Loucy (cell line): ENCODE measurements around the gene SPIN1.

Experiments
- H2AFZ ChIP-seq: fragments of 200-600 bp; sonication (generic); 2 replicates; pipeline ENCODE4 v1.6.0; 2016; ENCODE audit warnings: antibody characterized with exemption, mild to moderate bottlenecking, low read length, moderate library complexity
- H3F3A ChIP-seq: fragments of 200-600 bp; 2 replicates; pipeline ENCODE4 v1.6.0; 2016; ENCODE audit warnings: antibody characterized with exemption, low read depth, mild to moderate bottlenecking
- H3K27me3 ChIP-seq: fragments of 200-600 bp; sonication (generic); 2 replicates; pipeline ENCODE4 v1.6.1; 2014; ENCODE audit warnings: low read length, mild to moderate bottlenecking; ENCODE audit not compliant: insufficient read depth, poor library complexity, severe bottlenecking
- H3K36me3 ChIP-seq: fragments of 200-600 bp; sonication (generic); 2 replicates; pipeline ENCODE4 v1.6.1; 2016; ENCODE audit warnings: low read length; ENCODE audit not compliant: insufficient read depth
- H3K4me1 ChIP-seq: fragments of 200-600 bp; sonication (generic); 2 replicates; pipeline ENCODE4 v1.5.1; 2014; ENCODE audit warnings: low read length, mild to moderate bottlenecking; ENCODE audit not compliant: insufficient read depth, poor library complexity, severe bottlenecking
- H3K4me2 ChIP-seq: fragments of 200-600 bp; sonication (generic); 2 replicates; pipeline ENCODE4 v1.6.0; 2014; ENCODE audit warnings: antibody characterized with exemption, low read length, low read depth, mild to moderate bottlenecking; ENCODE audit not compliant: poor library complexity, severe bottlenecking
- H3K4me3 ChIP-seq: fragments of 200-600 bp; sonication (generic); 2 replicates; pipeline ENCODE4 v1.5.1; 2014; ENCODE audit warnings: low read length, mild to moderate bottlenecking, mixed read lengths; ENCODE audit not compliant: poor library complexity, severe bottlenecking
- H3K79me2 ChIP-seq: fragments of 200-600 bp; sonication (generic); 2 replicates; pipeline ENCODE4 v1.6.1; 2014; ENCODE audit warnings: low read length; ENCODE audit not compliant: insufficient read depth
- H3K9ac ChIP-seq: fragments of 200-600 bp; sonication (generic); 2 replicates; pipeline ENCODE4 v1.6.0; 2014; ENCODE audit warnings: mild to moderate bottlenecking, low read depth, low read length, moderate library complexity; ENCODE audit not compliant: poor library complexity, severe bottlenecking
- H3K9me2 ChIP-seq: fragments of 200-600 bp; sonication (generic); replicated peaks from 2 replicates; pipeline ENCODE4 v1.6.1; 2016; ENCODE audit warnings: low read depth, low read length, mixed read lengths
- H3K9me3 ChIP-seq: fragments of 200-600 bp; sonication (generic); 2 replicates; pipeline ENCODE4 v1.6.1; 2014; ENCODE audit warnings: mild to moderate bottlenecking, antibody characterized with exemption, low read length, low read depth; ENCODE audit not compliant: insufficient read depth
- H4K20me1 ChIP-seq: fragments of 200-600 bp; sonication (generic); 2 replicates; pipeline ENCODE4 v1.6.0; 2014; ENCODE audit warnings: antibody characterized with exemption, low read length, mild to moderate bottlenecking; ENCODE audit not compliant: insufficient read depth, poor library complexity, severe bottlenecking
- EZH2phosphoT487 ChIP-seq: fragments of 200-600 bp; IDR thresholded peaks from 2 replicates; pipeline ENCODE4 v1.6.1; 2018; ENCODE audit warnings: antibody characterized with exemption, mild to moderate bottlenecking, moderate library complexity, borderline replicate concordance
- TF ChIP-seq, protein P1 (sequence below): fragments of 200-600 bp; sonication (generic); conservative IDR thresholded peaks from 2 replicates; pipeline ENCODE4 v1.5.1; 2014; ENCODE audit warnings: mild to moderate bottlenecking, antibody characterized with exemption, low read length

Gene SPIN1

DNA sequence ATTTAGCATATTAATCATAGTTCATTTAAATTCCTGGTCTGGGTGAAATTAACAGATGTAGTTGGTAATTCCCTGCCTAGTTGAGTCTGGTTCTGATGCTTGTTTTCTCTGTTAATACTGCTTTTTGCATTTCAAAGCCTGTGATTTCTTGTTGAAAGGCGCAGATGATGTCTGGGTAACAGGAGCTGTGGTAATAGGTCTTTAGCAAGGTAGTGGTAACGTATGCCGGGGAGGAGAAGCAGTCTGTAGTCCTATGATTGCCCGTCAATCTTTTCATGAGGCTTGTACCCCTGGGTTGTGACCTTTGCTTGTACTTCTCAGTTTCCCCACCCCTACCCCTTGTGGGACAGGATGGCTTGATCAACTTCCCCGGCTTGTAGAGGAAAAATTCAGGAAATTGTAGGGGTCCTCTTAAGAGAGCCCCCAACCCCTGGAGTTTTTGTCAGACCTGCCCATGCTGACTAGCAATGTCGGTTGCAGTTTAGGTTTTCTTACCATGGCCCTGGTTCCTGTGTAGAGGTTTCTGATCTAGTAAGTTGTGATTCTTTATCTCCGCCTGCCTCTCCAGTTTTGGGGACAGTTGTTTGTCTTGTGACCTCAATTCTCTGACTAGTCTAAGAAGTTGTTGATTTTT lies 55.4 kb downstream of the SPIN1 start:
- peaks cover 53% of the 10 kb centered on the region for H4K20me1 ChIP-seq
- no peak overlapping the region for H2AFZ ChIP-seq
- H3K36me3 ChIP-seq = peaks cover 13% of the 10 kb centered on the region; the same call in 1 of the 2 replicates
- no peak overlapping the region for H3K4me3 ChIP-seq
- no peak overlapping the region for H3K4me2 ChIP-seq
- H3K9me3 ChIP-seq = no peaks in the 10 kb centered on the region
- H3K79me2 ChIP-seq = peaks cover 92% of the 10 kb centered on the region
- no peak overlapping the region for H3K9ac ChIP-seq
- H3K27me3 ChIP-seq = no peaks in the 10 kb centered on the region
- no peak for TF ChIP-seq EZH2phosphoT487
- TF ChIP-seq, protein P1, sequence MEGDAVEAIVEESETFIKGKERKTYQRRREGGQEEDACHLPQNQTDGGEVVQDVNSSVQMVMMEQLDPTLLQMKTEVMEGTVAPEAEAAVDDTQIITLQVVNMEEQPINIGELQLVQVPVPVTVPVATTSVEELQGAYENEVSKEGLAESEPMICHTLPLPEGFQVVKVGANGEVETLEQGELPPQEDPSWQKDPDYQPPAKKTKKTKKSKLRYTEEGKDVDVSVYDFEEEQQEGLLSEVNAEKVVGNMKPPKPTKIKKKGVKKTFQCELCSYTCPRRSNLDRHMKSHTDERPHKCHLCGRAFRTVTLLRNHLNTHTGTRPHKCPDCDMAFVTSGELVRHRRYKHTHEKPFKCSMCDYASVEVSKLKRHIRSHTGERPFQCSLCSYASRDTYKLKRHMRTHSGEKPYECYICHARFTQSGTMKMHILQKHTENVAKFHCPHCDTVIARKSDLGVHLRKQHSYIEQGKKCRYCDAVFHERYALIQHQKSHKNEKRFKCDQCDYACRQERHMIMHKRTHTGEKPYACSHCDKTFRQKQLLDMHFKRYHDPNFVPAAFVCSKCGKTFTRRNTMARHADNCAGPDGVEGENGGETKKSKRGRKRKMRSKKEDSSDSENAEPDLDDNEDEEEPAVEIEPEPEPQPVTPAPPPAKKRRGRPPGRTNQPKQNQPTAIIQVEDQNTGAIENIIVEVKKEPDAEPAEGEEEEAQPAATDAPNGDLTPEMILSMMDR = no peak
- peaks cover under 1% of the 10 kb centered on the region; the same call in 1 of the 2 replicates for H3F3A ChIP-seq
- peaks cover 32% of the 10 kb centered on the region for H3K4me1 ChIP-seq
- H3K9me2 ChIP-seq = no peaks in the 10 kb centered on the region

DNA sequence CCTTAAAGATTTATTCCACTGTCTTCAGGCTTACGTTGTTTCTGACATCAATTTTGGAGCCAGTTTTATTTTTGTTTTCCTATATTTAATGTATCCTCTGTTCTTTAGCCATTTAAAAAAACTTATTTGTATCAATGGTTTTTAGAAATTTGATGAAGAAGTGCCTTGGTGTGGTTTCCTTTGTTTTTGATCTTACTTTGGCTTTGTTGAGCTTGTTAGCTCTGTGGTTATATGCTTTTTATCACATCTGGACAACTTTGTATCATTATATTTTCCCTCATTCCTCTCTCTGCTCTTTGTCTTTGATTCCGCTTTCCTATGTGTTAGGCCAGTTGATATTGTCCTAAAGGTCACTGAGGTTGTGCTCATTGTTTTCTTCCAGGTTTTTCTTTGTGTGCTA lies 58.5 kb downstream of the SPIN1 start:
- Histone ChIP-seq H3K27me3 (no peaks in the 10 kb centered on the region), H3K4me1 (peaks cover 30% of the 10 kb centered on the region), H3K36me3 (peaks cover 34% of the 10 kb centered on the region; the same call in 1 of the 2 replicates), H2AFZ (no peak overlapping the region), H3K9ac (no peak overlapping the region), H3K4me3 (no peak overlapping the region), H3K4me2 (no peak overlapping the region), H3K9me3 (no peaks in the 10 kb centered on the region), H4K20me1 (peaks cover 46% of the 10 kb centered on the region), H3K79me2 (peaks cover 93% of the 10 kb centered on the region), H3K9me2 (no peaks in the 10 kb centered on the region), H3F3A (no peaks in the 10 kb centered on the region)
- TF ChIP-seq, protein P1 = no peak
- TF ChIP-seq EZH2phosphoT487 = no peak

- Histone ChIP-seq H3K4me2 (no peak overlapping the region), H4K20me1 (peaks cover 42% of the 10 kb centered on the region), H3K79me2 (peaks cover 93% of the 10 kb centered on the region), H3K9ac (no peak overlapping the region), H3K4me3 (no peak overlapping the region), H3K9me2 (no peaks in the 10 kb centered on the region), H3K27me3 (no peaks in the 10 kb centered on the region), H3K9me3 (no peaks in the 10 kb centered on the region), H3K36me3 (peaks cover 41% of the 10 kb centered on the region; the same call in 1 of the 2 replicates), H2AFZ (no peak overlapping the region), H3F3A (no peaks in the 10 kb centered on the region), H3K4me1 (peaks cover 30% of the 10 kb centered on the region)
- no peak for TF ChIP-seq EZH2phosphoT487
- TF ChIP-seq, protein P1 = no peak
These were observed 59.2 kb downstream of the SPIN1 start for GRCh38 chr9:88447431-88447830.
